Subcutaneous adipose tissue (tissue), 4 donors: Measurements from ENCODE around the gene ZNF236. TPM values are rescaled to one million over a fixed set of nuclear protein-coding genes. Genes with fewer than 3 reads are reported as not detected.

Source experiments
- total RNA-seq, 4 donors: library from RNA; depleted of rRNA; stranded (reverse); fragments of >200 nt; gene quantifications; one replicate each; pipeline ENCODE4 v1.1.0, GENCODE V29; 2016
- TF ChIP-seq, protein P1 (sequence below): fragments of 450-650 bp; IDR thresholded peaks from one replicate; pipeline ENCODE4 v1.5.1; 2016; ENCODE audit warnings: low read depth, mild to moderate bottlenecking, control low read depth, antibody characterized with exemption, moderate library complexity

Gene ZNF236
- total RNA-seq, 4 donors from 2014 or later, result 11.4 to 15.5 (median 13.8) TPM

GRCh38 chr18:77003316-77003715, 181.0 kb downstream of the ZNF236 start:
- TF ChIP-seq, protein P1, sequence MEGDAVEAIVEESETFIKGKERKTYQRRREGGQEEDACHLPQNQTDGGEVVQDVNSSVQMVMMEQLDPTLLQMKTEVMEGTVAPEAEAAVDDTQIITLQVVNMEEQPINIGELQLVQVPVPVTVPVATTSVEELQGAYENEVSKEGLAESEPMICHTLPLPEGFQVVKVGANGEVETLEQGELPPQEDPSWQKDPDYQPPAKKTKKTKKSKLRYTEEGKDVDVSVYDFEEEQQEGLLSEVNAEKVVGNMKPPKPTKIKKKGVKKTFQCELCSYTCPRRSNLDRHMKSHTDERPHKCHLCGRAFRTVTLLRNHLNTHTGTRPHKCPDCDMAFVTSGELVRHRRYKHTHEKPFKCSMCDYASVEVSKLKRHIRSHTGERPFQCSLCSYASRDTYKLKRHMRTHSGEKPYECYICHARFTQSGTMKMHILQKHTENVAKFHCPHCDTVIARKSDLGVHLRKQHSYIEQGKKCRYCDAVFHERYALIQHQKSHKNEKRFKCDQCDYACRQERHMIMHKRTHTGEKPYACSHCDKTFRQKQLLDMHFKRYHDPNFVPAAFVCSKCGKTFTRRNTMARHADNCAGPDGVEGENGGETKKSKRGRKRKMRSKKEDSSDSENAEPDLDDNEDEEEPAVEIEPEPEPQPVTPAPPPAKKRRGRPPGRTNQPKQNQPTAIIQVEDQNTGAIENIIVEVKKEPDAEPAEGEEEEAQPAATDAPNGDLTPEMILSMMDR, result no peak

DNA sequence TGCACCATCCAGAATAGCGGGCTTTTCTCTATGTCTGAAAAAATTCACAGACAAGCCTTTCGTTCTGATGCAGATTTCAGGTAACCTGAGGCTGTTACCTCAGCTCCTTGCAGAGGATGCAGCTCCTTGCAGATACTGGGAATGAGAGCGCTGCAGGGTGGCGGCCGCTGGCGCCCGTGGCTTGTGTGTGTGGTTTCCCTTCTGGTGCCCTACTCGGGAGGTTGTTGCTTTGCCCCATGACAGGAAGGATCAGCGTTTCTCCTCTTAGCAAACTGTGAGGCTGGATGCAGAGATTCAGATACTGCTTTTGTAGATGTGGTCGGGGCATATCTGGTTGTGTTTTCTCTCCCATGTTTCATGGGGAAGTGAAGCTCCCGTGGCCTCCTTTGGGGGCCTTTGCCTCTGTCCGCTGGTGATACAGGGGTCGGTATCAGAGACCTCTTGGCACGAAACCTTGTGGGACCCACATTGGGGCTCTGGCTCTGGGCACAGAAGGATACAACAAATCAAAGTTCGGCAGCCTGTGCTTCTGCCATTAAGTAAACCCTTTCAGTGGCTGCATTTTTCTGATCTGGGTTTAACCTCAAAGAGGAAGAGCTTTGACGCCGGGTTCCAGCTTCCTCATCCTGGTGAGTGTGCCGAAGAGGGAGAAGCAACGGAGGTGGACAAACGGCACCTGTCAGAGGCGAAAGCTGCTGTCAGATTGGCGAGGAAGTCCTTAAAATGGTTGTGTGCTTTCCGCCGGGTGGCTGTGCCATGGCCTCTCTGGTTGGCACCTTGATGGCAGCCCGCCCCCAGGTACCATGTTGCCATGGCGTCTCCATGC, 182.4 kb downstream of the ZNF236 start:
- TF ChIP-seq, protein P1, result no peak

- TF ChIP-seq, protein P1, result no peak
Observed at GRCh38 chr18:77005651-77006195, 183.4 kb downstream of the ZNF236 start.

GRCh38 chr18:77006305-77007175, 184.2 kb downstream of the ZNF236 start:
- TF ChIP-seq, protein P1, result no peak

- TF ChIP-seq, protein P1, result no peak
Observed at GRCh38 chr18:77007251-77007650, 184.9 kb downstream of the ZNF236 start.

GRCh38 chr18:77008006-77008405, 185.6 kb downstream of the ZNF236 start:
- TF ChIP-seq, protein P1, result no peak
